Activated CD4-positive, alpha-beta T cell treated with anti-CD3 and anti-CD28 coated beads, Interleukin-2, amount 50 U/mL, for 24 hours (primary cell): ENCODE data around the gene EPOP.

ENCODE experiments used
- DNase-seq, 2 donors: peaks; one replicate each; pipeline ENCODE4 v3.0.0-alpha.2; 2020; ENCODE audit warnings: low read depth in 1 of 2, low spot score in 1 of 2

The EPOP gene

GRCh38 chr17:38705803-38706504 is 31.2 kb upstream of the EPOP start:
- DNase-seq = no peak

DNA sequence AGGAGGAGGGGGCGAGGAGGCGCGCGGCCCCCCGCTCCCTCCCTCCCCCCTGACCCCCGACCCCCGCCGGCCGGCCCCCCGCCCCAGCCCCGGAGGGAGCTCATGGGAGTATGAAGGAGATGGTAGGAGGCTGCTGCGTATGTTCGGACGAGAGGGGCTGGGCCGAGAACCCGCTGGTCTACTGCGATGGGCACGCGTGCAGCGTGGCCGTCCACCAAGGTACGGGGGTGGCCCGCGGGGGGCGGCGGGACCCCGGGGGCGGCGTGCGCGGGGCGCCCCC is 30.7 kb upstream of the EPOP start:
- no peak for DNase-seq

DNA sequence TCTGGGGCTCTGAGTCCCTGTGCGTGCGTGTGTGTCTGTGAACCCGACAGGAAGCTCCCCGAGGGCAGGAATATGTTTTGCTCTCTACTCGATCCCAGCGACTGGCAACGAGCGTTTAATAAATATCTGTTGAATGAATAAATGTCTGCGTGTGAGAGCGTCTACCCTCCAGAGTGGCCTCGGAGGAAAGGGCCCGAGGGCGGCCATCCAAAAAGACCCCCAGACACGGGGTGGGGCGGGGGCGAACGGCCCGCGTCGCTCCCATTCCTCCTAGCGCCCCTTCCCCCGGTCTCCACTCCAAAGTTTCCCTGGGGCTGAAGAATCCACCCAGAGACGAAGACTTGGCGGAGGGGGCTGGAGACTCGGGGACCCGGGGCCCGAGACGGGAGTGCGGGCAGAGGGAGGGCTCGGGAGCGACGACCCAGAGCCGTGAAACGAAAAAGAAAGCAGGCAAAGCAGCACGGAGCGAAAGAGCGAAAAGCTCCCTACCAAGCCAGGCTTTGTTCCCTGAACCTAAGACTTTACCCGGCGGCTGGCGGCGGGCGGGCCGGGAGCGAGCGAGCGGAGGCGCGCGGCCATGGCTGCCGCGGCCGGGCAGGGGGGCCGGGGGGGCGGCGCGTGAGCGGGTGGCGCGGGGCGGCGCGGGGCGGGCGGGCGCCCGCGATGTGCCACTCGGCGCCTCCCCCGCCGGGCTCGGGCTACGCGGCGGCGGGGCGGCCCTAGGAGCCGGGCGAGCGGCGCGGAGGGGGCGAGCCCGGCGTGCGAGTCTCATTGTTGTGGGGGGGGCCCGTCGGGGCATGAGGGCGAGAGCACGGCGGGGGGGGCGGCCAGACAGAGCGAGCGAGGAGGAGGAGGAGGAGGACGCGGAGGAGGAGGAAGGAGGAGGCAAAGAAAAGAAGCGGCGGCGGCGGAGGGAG is 30.1 kb upstream of the EPOP start, which contains the start of gene MLLT6:
Gene MLLT6 (plus strand): TSS at position 668 of the 917 bp plus-strand sequence. CDS start 360 bp downstream, outside the sequence.
- peak; percentile 60 to 66 for DNase-seq

- DNase-seq = peak; percentile 74 to 86
Observed at GRCh38 chr17:38703742-38704605, 29.2 kb upstream of the EPOP start.

DNA sequence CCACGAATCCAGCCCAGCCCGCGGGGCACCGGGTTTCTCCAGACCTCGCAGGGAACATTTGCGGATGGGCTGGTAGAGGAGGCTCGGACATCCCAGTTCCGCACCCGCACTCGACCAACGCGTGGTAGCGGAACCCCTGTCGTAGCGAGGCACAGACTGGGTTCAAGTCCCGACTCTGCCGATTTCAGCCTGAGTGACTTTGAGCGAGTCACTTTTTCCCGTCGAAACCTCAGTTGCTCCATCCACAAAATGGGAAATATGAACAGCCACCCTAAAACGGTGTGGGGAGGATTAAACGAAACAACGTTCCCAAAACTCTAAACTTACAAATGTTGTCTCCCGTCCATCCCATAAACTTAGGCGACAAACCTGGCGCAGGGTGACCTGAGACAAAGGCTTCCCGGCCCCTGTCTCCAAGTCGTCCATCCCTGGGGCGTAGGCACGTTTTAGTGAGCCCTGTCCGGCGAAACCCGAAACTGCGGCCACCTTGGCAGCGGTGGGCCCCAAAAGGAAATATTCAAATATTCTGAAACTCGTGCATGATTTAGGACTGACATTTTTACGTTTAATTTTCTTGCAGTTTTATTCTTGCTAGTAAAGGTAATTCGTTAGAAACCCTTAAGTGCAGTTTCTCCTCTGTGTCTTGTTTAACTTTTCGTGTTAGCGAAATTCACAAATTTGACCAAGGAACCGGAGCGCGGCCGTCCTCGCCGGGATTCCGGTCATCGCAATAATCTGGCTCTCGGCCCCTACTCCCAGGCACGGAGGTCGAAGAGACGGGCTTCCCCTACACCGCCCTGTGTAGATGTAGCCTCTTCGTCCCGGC is 28.4 kb upstream of the EPOP start:
- peak in 1 of 2 donors; percentile 29 for DNase-seq

GRCh38 chr17:38702166-38702915 is 27.6 kb upstream of the EPOP start:
- DNase-seq = peak; percentile 70 to 72

- peak; percentile 75 to 85 for DNase-seq
Observed at GRCh38 chr17:38701504-38702165, 26.9 kb upstream of the EPOP start.

- no peak for DNase-seq
Observed at GRCh38 chr17:38698760-38699159, 24.0 kb upstream of the EPOP start.

- DNase-seq = no peak
Observed at GRCh38 chr17:38697061-38697820, 22.5 kb upstream of the EPOP start.

- DNase-seq = no peak
Observed at GRCh38 chr17:38693700-38694329, 19.1 kb upstream of the EPOP start.

DNA sequence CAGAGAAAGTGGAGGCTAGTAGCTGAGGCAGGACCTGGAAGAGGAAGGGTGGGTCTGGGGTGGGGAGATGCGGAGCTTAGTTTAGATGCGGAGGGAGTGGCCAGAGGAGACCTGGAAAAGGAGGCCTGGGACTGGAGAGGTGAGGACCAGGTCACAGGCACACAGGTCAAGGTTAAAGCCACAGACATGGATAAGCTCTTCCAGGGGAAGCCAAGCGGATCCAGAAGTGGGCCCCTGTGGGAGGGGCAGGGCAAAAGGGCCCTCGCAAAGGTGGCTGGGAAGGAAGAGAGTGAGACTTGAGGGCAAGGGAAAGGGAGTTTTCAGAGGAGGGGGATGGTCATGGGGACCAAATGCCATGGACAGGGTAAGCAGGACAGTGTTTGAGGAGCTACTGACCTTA is 16.4 kb upstream of the EPOP start:
- no peak for DNase-seq

DNA sequence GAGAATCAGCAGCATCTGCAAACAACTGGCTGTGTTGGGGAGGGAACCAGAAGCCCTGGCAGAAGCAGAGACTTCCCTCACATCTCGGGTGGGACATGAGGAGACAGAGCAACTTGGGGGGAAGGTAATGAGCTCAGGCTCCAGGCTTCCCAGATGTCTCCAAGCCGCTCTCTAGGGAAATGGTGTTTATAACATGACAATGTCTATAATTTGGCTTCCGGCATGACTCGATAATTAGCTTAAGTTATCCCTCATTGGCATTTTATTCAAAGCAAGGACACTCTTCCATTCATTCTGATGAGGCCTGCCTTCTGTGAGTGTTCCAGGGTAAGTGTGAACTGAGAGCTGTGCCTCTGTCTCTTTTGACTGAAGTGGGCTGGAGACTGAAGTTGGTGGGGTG is 15.6 kb upstream of the EPOP start:
- no peak for DNase-seq

- DNase-seq = no peak
Observed at GRCh38 chr17:38687286-38687685, 12.5 kb upstream of the EPOP start.

- DNase-seq = no peak
Observed at GRCh38 chr17:38685491-38685890, 10.7 kb upstream of the EPOP start.

DNA sequence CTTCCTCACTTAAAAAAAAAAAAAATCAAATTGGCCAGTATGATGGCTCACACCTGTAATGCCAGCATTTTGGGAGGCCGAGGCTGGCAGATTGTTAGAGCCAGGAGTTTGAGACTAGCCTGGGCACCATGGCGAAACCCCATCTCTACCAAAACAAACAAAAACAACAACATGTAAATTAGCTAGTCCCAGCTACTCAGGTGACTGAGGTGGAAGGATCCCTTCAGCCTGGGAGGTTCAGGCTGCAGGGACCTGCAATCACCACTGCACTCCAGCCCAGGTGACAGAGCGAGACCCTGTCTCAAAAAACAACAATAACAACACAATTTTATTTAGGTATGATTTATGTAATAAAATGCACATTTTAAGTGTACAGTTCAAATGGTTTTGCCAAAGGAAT is 6.3 kb upstream of the EPOP start:
- no peak for DNase-seq

DNA sequence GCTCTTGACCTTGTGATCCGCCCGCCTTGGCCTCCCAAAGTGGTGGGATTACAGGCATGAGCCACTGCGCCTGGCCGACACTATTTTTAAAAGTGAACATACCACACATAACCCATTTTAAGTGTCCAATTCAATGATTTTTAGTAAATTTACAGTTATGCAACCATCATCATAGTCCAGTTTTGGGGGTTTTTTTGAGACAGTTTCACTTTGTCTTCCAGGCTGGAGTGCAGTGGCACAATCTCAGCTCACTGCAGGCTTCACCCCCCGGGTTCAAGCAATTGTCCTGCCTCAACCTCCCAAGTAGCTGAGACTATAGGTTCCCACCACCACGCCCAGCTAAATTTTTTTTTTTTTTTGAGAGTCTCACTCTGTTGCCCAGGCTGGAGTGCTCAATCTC is 3.1 kb upstream of the EPOP start:
- no peak for DNase-seq

DNA sequence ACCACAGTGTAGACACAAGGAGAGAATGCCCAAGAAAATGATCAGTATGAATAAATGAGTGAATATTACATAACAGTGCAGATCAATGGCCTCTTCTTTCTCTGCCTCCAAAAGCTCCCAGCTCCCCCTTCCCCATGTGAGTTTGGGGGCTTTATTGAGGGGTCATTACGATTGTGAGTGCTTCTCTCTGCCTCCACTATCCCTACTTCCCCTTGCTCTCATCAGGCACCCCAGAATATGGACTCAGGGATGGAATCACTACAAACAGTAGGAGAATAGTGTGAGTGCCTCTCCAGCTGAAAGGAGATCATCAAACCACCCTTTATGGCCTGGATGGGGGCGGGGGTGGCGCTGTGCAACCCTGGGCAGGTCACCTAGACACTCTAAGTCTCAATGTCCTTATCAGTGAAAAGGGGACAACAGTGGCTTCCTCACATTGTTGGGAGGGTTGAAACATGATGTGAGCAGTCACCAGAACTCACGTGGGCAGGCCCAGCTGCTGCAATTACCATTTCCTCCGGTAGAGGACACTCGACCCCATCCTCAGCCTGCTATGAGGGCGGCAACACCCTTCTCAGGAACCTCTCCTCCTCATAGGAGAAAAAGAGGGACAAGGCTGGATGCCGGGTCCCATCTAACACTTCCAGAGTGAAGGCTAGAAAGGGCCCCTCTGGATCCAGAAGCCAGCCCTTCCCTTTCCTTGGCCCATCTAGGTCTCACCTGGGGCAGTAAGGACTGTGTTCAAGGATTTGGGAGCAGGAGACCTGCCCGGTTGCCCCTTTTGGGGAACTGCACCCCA is 2.1 kb upstream of the EPOP start:
- peak; percentile 76 to 80 for DNase-seq
